Stimulated activated CD4-positive, alpha-beta T cell treated with anti-CD3 and anti-CD28 coated beads, Interleukin-1b, Interleukin-23, amount 100 ng/mL, for 4 hours (primary cell): ENCODE measurements around the gene PMPCA.

Experiments used
- DNase-seq, 2 donors: peaks; one replicate each; pipeline ENCODE4 v3.0.0-alpha.2; 2020; ENCODE audit warnings: low read depth in 2 of 2

PMPCA gene, protein sequence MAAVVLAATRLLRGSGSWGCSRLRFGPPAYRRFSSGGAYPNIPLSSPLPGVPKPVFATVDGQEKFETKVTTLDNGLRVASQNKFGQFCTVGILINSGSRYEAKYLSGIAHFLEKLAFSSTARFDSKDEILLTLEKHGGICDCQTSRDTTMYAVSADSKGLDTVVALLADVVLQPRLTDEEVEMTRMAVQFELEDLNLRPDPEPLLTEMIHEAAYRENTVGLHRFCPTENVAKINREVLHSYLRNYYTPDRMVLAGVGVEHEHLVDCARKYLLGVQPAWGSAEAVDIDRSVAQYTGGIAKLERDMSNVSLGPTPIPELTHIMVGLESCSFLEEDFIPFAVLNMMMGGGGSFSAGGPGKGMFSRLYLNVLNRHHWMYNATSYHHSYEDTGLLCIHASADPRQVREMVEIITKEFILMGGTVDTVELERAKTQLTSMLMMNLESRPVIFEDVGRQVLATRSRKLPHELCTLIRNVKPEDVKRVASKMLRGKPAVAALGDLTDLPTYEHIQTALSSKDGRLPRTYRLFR

DNA sequence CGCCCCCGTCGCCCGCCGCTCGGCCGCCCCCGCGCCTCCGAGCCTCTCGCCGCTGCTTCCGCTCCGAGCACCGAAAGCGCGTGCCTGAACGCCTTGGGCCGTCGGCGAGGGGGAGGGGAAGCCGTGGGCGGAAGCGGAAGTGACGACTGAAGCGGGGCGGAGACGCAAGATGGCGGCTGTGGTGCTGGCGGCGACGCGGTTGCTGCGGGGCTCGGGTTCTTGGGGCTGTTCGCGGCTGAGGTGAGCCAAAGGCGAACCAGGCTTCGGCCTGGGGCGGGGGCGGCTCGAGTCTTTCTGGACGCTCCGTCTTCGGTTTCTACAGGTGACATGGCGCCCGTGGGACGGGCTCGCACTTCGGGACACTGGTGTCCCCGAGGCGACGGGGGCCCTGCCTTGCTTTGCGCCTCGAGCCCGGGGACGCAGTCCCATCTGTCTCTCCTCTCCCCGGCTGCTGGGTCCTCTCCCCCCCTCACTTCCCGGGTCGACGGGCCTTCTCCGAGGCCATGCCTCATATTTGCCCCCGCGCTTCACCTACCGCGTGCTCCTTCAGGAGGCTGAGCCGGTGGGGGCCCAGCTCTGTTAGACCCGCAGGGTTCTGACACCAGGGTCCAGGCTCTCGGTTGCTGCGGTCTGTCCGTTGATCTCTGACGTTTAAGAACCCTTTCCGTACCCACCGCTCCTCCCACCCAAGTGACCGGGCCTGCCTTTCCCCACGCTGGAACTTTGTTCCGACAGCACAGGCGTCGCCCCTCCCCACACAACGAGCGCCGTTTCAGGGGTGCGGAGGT, at the start of gene PMPCA, which contains the start of gene ENTR1:
Gene PMPCA, plus strand, starts transcription at position 159 of the 788 bp plus-strand sequence. Its CDS starts 11 bp downstream, at position 170.
Gene ENTR1, minus strand, starts transcription at position 115 of the 788 bp plus-strand sequence. CDS start 217 bp downstream, outside the sequence.
- DNase-seq: peak; percentile 99

DNA sequence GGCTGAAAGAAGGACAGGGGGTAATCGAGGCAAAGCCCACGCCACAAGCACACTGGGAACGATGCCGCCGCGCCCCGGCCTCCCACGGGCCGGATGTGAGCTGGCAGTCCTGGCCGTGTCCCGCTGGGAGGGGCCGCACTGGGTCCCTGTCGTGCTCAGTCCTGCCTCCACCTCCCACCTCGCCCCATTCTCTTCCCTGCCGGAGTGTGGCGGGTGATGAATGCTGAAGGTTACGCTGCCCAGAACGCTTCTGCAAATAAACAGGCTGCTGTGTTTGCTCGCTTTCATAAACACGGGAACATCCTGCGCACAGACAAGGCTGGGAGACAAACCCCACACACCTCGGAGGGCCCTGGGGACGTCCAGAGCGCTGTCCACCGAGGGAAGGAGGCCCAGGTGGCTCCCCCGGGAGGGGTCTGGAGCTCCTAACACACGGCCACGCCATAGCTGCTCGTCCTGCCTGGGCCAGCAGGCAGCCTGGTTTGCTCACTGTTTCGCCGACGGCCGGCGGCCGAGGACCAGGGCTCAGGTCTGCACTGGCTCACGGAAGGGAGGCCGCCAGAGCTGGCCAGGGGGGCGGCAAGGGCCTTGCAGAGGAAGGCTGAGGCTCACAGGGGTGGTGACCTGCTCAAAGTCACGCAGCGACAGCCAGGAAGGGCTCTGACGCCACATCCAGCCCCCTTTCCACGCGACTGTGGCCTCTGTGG, 49.3 kb upstream of the PMPCA start:
- no peak for DNase-seq

DNA sequence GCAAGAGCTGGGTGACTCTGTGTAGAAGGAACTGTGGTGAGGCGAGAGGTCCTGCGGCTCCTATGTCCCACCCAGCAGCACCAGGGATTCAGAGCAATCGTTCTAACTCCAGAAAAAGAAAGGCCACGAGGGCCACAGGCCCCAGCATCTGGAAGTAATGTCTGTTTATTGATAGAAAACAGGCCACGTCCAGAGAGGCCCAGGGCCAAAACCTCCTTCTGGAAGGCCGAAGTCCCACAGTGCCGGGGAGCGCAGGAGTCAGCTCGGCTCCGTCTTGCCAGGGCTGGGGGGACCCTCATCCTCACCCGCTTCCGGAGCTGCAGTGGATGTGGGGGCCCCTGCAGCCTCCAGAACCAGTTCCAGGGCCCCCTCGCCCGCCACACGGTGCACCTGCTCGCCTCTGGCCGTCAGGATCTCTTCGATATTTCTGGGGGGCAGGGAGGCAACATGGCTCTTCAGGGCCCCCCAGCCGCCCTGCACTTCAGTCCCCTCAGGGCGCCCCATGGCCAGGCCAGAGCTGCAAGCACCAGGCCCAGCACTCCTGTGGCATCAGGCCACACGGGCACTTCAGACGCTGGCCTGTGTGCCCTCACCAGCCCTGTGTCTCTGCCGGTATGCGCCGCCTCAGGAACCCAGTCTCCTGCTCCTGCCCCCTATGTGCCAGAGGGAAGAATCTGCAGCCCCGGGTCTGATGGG, 48.6 kb upstream of the PMPCA start:
- DNase-seq: no peak

DNA sequence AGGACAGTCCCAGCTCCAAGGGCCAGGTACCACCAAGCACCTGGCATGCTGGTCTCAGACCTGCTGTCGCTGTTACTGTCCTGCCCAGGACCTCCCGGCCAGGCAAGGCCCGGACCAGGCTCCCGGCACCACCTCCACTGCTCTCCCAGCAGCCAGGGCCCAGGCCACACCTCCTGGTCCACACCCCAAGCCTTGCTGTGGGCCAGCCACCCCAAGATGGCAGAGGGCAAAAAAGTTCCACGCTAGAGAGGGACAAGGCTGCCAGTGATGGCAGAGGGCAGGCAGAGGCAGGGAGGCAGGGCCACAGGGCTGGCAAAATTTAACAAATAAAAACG, 48.0 kb upstream of the PMPCA start:
- DNase-seq: no peak

DNA sequence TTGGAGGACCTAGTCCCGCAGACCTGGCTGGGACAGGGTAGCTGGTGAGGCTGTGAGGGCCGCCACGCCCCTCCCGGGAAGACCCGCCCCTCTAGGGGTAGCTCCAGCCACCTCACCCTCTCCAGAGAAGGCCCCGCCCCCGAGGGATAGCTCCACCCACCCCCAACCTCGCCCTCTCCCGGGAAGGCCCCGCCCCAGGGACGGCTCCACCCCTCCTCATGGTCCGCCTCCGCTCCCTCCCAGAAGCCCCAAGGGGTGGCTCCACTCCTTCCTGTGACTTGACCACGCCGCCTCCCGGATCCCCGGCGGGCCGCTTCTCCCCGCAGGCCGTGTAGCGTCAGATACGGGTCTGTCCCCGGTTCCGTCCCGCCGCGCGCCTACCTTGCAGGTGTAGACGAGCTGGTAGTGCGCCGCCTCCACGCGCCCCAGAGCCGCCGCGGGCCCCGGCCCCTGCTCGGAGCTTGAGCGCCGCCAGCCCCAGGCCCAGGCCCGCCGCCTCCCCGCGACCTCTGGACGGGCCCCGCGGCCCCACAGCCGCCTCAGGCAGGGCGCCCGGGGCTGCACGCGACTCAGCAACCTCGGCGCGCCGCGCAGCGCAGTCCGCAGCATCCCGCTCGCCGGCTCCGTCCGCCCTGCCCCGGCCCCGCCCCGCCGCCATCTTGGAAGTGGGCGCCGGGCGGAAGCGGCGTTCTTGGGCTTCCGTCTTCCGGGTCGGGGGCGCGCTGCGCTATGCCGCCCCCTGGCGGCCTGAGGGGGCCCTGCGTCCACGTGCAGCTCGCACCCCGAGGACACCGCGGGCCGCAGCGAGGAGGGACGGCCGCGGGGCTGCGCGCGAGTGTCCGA, 47.1 kb upstream of the PMPCA start, which contains the start of gene DNLZ:
Gene DNLZ, minus strand, starts transcription at position 639 of the 843 bp plus-strand sequence. Its CDS starts 30 bp downstream, at position 609.
- peak; percentile 96 to 99 for DNase-seq

DNA sequence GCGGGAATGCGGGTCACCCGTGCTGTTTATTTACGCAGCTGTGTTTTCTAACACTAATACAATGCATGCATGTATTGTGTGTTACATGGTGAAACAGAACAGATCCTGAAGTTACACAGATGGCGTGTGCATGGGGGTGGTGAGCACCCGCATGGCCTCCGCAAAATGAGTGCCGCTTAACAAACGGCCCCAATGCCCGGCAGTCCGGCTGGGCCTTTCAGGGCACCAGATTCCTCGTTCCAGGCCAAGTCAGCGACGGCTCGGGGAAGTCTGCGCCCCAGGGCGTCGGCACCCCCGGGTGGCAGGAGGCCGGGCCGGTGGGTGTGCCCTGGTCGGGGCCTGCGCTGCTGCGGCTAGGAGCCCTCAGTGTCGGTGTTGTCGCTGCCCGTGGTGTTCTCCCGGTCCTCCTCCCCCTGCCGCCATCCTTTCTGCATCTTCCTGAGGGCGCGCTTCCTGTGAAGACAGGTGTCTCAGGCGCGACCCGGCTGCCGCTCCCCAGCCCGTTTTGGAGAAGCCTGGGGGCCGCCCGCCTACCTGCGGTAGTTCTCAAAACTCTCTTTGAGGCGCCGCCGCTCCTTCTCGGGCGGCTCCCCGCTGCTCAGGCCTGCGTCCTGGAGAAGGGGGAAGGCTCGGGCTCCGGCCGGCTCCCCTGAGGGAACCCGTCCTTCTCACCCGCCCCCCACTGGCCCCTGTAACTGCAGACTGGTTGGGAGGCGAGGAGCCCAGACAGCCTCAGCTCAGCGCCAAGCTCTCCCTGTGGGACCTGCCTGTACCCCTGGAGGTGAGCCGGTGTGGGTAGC, 46.3 kb upstream of the PMPCA start:
- no peak for DNase-seq

DNA sequence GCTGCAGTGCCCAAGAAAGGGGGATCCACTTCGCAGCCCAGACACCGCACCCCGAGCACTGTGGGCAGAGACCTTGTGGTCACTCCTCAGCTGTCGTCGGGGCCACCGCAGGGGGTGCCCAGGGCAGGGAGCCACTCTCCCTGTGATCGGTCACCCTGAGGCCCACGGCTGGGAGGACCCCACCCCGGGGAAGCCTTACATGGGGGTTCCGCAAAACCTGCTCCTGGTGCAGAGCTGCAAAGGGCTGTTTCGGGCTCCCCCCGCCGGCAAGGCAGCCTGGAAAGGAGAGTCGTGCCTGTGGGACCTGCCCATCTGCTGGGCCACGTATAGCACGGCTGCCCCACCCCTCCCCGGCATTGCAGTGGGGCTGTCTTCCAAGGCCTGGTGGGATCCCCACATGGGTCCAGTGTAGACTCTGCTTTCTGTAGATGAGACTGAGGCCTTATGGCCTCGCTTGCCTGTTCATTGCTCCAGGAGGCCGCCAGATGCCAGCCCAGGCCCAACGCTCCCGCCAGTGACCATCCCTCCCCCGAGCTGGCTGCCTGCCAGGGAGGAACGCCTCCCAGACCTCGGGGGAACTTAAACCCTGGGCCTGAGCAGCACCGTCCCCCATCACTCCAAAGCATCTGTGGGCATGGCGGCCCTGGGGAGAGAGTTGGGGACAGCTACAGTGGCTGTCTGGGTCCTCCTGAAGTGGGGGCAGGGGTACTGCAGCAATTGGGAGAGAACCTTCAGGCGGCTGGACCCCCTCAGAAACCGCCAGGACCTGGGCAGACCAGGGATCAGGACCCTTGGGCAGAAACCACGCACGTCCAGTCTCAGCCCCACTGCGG, 45.3 kb upstream of the PMPCA start:
- no peak for DNase-seq

DNA sequence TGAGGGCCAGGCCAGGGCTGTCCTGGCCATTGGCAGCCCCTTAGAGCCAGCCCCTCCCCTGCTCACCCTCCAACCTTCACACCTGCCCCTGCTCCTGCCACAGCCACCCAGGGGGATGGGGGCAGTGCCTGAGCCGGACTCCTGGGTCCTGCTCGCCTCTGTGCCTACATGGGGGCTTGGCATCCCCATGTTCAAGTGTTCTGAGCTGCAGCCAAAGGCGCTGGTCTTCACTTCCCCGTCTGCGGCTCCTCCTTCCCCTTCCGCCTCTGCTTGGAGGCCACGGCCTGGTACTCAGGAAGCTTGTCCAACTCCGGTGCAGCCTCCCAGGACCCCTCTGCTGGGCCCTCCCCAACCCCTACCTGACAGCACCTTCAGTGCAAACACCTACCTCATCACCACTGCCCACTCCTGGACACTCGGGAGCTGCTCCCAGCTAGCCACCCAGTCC, 44.7 kb upstream of the PMPCA start:
- no peak for DNase-seq

DNA sequence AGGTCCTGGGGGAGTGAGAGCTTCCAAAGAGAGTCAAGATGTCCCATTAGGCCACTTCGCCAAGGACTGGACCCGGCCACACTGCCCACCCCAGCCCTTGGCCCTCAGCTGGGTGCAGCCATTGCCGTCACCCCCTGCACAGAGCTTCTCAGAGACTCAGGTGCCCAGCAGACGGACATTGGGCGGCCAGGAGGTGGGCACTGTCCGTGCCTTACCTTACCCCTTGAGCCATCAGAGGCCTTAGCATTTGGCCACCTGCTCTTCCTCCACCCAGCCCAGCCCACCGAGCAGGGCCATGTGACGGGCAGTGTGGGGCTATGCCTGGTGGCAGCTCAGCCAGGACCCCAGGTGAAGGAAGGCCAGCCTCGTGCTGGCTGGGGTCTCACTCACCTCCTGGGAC, 43.6 kb upstream of the PMPCA start:
- DNase-seq: no peak

DNA sequence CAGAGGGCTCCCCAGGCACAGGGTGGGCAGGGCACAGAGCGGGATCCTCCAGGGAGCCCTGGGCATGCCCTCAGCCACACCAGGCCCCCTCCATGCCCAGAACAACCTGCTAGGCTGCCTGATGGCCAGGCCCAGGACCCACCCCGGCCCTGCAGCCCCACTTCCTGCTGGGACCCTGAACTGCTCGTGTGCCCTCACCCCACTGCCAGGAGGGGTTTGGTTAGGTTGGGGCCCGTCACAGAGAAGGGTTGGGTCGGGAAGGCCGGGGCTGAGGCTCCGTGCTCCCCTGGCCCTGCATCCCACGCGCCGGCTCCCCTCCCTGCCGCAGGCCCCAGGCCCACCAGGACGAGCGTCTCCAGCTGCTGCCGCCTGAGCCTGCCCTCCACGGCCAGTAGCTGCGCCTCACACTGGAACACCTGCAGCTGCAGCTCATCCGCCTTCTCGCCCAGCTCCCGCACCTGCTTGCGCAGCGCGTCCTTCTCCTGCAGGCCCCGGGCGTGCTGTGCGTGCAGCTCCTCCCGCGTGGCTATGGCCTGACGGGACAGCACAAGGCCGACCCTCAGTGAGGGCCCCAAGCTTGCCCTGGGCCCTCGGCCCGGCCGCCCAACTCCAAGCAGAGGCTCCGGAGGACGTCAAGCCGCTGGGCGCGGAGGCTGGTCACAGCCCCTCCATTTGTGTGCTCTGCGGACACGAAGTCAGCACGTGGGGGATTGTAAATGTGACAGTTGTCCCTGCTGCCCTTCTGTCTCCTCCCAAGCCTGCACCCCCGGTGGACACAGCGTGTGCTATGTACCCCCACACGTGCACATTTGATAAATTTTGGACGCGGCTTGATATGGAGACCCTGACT, 42.9 kb upstream of the PMPCA start:
- DNase-seq: no peak

DNA sequence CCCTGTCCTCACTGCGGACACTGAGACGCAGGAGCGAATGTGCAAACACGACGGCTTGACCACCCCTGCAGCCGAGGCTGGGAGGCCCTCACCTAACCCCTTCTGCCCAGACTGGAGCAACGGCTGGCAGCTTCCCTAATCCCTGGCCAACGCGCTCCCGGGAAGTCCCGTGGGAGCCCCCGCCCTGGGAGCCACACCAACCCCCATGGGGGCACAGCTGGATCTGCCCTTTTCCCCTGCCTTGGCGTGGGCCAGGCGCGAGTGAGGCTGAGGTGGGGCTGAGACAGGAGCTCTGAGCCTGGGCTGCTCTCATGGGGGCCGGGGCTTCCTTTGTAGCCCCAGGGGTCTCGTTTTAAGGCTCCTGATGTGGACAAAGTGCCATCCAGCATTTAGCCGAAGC, 42.3 kb upstream of the PMPCA start:
- no peak for DNase-seq

DNA sequence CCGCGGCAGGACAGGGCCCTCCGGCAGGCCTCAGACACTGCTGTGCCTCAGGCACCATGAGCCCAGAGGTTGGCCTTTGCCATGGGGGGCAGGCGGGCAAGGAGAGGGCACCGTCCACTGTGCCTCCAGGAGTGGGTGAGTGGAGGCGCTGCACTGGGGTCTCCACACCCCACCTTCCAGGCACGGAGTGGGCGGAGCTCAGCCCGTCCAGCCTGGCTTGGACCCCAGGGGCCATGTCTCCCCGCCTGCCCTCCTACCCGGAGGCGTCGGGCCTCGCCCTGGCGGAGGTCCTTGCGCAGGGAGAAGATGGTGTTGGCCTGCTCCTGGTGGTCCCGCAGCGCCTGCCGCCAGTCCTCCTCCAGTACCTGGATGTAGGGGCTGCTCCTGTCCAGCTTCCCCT, 40.4 kb upstream of the PMPCA start:
- no peak for DNase-seq

DNA sequence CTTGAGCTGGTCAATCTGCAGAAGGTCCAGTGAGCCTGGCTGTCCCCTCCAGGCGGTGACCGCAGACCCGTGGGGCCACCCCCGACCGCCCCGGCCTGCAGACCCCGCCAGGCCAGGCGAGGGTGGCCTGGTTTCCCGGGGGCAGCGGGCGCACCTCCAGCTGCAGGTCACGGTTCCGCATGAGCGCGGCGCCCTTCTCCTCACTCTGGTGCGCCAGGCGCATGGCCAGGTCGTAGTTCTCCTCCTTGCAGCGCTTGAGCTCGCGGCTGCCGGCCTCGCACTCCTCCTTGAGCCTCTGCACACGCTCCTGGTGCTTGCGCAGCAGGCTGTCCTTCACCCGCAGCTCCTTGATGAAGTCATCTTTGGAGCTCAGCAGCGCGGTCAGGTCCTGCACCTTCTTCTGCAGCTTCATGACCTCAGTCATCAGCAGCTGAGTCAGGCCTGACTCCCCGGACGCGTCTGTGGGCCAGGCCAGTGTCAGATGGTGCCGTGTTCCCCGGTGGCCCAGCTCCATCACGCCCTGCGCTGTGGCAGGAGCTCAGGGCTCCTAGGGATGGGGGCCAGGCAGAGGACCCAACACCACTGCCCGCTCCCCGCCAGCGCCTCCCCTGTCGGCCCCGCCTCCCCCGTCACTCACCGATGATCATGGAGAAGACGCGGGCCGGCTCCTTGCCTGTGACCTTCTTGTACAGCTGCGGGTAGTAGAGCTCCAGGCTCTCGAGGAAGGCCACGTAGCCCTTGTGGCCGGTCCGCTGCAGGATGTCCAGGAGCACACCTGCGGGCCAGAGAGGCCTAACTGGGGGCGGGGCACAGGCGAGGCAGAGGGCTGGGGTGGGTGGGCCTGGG, 39.5 kb upstream of the PMPCA start:
- DNase-seq: no peak

DNA sequence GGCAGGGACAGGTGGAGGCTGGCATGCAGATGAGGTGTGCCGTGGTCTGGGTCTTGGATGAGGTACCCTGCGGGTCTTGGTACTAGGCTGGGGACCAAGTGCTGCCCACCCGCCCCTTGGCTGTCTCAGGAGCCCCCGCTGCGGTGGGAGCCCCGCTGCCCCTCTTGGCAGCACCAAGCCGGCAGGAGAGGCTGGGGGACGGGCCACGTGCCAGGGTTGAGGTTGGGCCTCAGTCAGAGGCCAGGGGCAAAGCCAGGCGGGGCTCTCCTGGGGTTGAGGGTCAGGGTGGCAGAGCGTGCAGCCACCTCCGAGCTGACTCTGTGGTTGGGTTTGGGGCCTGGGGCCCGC, 39.0 kb upstream of the PMPCA start:
- DNase-seq: no peak

DNA sequence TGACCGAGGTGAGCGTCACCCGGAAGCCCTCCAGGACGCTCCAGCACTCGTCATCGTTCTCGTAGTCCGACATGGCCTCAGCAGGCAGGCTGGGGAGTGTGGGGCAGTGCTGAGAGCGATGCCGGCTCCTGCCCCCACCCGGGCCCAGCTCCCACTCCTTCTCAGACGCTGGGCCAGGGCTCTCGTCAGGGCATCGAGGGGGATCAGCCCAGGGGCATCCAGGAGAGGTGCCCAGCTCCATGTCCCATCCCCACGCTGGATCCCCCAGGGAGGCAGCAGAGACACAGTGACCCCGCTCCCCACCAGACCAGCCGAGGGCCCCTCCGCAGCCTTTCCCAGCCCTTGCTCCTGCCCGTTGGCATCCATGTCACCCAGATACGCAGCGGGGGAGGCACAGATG, 38.5 kb upstream of the PMPCA start:
- no peak for DNase-seq

DNA sequence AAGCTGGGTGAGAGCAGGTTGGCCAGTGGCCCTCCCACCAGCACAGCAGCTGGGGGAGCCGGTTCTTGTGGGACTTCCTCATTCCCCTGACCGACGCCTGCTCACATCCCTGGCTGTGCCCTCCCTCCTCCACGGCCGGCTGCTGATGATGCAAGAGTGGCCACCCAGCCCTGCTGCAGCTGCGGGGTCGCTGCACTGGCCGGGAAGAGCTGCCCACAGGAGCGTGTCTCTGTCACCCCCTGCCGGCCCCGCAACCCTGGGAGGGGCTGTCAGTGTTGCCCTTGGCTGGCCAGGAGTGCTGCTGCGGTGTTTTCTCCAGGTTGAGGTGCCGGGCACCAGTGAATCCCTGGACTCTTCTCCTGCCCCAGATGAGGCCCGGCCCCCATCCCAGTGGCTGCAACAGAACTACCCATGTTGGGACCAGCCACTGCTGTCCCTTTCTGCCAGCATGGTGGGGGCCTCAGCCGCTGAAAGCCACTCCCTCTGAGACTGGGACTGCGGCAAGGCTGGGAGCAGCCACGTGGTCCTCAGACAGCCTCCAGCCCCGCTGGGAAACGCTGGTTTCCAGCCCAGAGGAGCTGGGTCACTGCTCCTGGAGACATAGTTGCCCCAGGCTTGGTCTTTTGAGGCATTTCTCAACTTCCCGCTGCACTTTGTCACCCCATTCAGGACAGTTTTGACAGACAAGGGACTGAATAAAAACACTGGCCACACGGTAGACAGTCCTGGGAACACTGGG, 37.7 kb upstream of the PMPCA start:
- no peak for DNase-seq
